SW480 (cell line): Measurements from ENCODE around the gene CYP24A1.

Experiments used
- DNase-seq: peaks from one replicate; pipeline ENCODE4 v3.0.0-alpha.2; 2016; ENCODE audit warnings: low spot score

Gene CYP24A1

GRCh38 chr20:54113566-54113965, 60.2 kb downstream of the CYP24A1 start:
- DNase-seq, result no peak

GRCh38 chr20:54112221-54112884, 61.4 kb downstream of the CYP24A1 start:
- DNase-seq, result no peak

- no peak for DNase-seq
These were observed 62.3 kb downstream of the CYP24A1 start for GRCh38 chr20:54111460-54111859.

- no peak for DNase-seq
These were observed 63.3 kb downstream of the CYP24A1 start for GRCh38 chr20:54110457-54110856.

GRCh38 chr20:54110041-54110440, 63.7 kb downstream of the CYP24A1 start:
- no peak for DNase-seq

GRCh38 chr20:54108817-54109216, 65.0 kb downstream of the CYP24A1 start:
- no peak for DNase-seq

- DNase-seq, result no peak
These were observed 65.5 kb downstream of the CYP24A1 start for GRCh38 chr20:54108326-54108642.

GRCh38 chr20:54107600-54108325, 66.0 kb downstream of the CYP24A1 start:
- no peak for DNase-seq

GRCh38 chr20:54107181-54107580, 66.6 kb downstream of the CYP24A1 start:
- DNase-seq, result no peak

GRCh38 chr20:54106162-54106561, 67.6 kb downstream of the CYP24A1 start:
- DNase-seq, result no peak

GRCh38 chr20:54105653-54106052, 68.1 kb downstream of the CYP24A1 start:
- DNase-seq, result no peak

GRCh38 chr20:54104781-54105180, 69.0 kb downstream of the CYP24A1 start:
- DNase-seq, result no peak

- DNase-seq, result no peak
These were observed 69.8 kb downstream of the CYP24A1 start for GRCh38 chr20:54103762-54104600.
